Central memory CD8-positive, alpha-beta T cell (primary cell): ENCODE measurements around the gene SDR42E2.
"Not testable (repeated sequence)": the region's sequence is repeated elsewhere in the genome, so short reads cannot be mapped to it uniquely, and the experiment has no call there.

Experiments used
- ATAC-seq: fragments of 150-1000 bp; cut with Tn5 transposase; replicated peaks from 2 replicates; pipeline ENCODE4 v1.10.0; 2022; ENCODE audit warnings: mild to moderate bottlenecking, moderate FRiP score, moderate number of reproducible peaks; ENCODE audit not compliant: poor library complexity, severe bottlenecking; ENCODE audit errors: extremely low read depth
- DNase-seq, 2 donors: peaks; one replicate each; pipeline ENCODE4 v3.0.0; 2021; ENCODE audit warnings: low spot score in 2 of 2
- H3K27ac Mint-ChIP-seq: one replicate; pipeline ENCODE4 v1.8.0; 2022; ENCODE audit warnings: low read depth, mild to moderate bottlenecking, moderate library complexity, mixed read lengths
- H3K27me3 Mint-ChIP-seq: one replicate; pipeline ENCODE4 v1.8.0; 2022; ENCODE audit warnings: mixed read lengths
- H3K36me3 Mint-ChIP-seq: one replicate; pipeline ENCODE4 v1.8.0; 2022; ENCODE audit warnings: mild to moderate bottlenecking, moderate library complexity, mixed read lengths; ENCODE audit not compliant: insufficient read depth
- H3K4me1 Mint-ChIP-seq: one replicate; pipeline ENCODE4 v1.8.0; 2022; ENCODE audit warnings: mixed read lengths
- H3K4me3 Mint-ChIP-seq: one replicate; pipeline ENCODE4 v1.8.0; 2022; ENCODE audit warnings: mild to moderate bottlenecking, moderate library complexity, mixed read lengths
- H3K9me3 Mint-ChIP-seq: one replicate; pipeline ENCODE4 v1.8.0; 2022; ENCODE audit warnings: mixed read lengths

Gene SDR42E2

GRCh38 chr16:22196559-22197168, 34.4 kb downstream of the SDR42E2 start:
- peaks cover 15% of the 10 kb centered on the region for H3K9me3 Mint-ChIP-seq
- not testable (repeated sequence) for H3K27ac Mint-ChIP-seq

GRCh38 chr16:22198547-22199293, 36.4 kb downstream of the SDR42E2 start:
- H3K27ac Mint-ChIP-seq, result no peak overlapping the region
- H3K27me3 Mint-ChIP-seq, result peaks cover 10% of the 10 kb centered on the region
- DNase-seq (no peak), ATAC-seq (no peak)
- peaks cover 21% of the 10 kb centered on the region for H3K36me3 Mint-ChIP-seq
- H3K4me1 Mint-ChIP-seq, result peaks cover 31% of the 10 kb centered on the region
- no peak overlapping the region for H3K4me3 Mint-ChIP-seq
- H3K9me3 Mint-ChIP-seq, result peaks cover 11% of the 10 kb centered on the region

More at GRCh38 chr16:22196559-22197168, 34.4 kb downstream of the SDR42E2 start:
- Mint-ChIP-seq H3K36me3 (peaks cover 33% of the 10 kb centered on the region), H3K4me3 (peak overlapping the region; percentile 87), H3K4me1 (peaks cover 48% of the 10 kb centered on the region)
- not testable (repeated sequence) for ATAC-seq, H3K27me3 Mint-ChIP-seq, DNase-seq

DNA sequence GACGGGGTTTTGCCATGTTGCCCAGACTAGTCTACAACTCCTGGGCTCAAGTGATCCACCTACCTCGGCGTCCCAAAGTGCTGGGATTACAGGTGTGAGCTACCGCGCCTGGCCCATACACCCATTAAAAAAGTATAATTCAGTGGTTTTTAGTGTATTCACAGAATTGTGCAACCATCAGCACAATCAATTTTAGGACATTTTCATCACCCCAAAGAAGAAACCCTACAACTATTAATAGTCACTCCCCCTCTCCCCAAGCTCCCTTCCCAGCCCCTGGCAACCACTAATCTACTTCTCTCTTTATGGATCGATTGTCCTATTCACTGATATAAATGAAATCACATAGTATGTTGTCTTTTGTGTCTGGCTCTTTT, 39.9 kb downstream of the SDR42E2 start:
- peaks cover 3% of the 10 kb centered on the region for H3K36me3 Mint-ChIP-seq
- no peaks in the 10 kb centered on the region for H3K9me3 Mint-ChIP-seq
- ATAC-seq (no peak), DNase-seq (no peak)
- no peaks in the 10 kb centered on the region for H3K27me3 Mint-ChIP-seq
- H3K4me1 Mint-ChIP-seq, result peaks cover 9% of the 10 kb centered on the region
- H3K27ac Mint-ChIP-seq, result no peak overlapping the region
- no peak overlapping the region for H3K4me3 Mint-ChIP-seq

DNA sequence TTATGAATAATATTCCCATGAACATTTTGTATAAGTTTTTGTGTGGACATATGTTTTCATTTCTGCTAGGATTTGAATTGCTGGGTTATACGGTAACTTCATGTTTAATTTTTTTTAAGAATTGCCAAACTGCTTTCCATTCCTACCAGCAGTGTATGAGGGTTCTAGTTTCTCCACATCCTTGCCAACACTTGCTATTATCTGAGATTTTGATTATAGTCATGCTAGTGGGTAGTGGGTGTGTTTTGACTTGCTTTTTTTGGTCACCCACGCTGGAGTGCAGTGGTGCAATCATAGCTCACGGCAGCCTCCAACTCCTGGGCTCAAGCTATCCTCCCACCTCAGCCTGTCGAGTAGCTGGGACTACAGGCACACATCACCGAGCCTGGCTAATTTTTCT, 40.8 kb downstream of the SDR42E2 start:
- H3K27me3 Mint-ChIP-seq, result no peaks in the 10 kb centered on the region
- no peak overlapping the region for H3K4me3 Mint-ChIP-seq
- ATAC-seq (no peak), DNase-seq (no peak)
- no peaks in the 10 kb centered on the region for H3K9me3 Mint-ChIP-seq
- H3K36me3 Mint-ChIP-seq, result peaks cover 4% of the 10 kb centered on the region
- H3K4me1 Mint-ChIP-seq, result peaks cover 16% of the 10 kb centered on the region
- no peak overlapping the region for H3K27ac Mint-ChIP-seq

- Mint-ChIP-seq H3K27ac (no peak overlapping the region), H3K9me3 (no peaks in the 10 kb centered on the region), H3K27me3 (no peaks in the 10 kb centered on the region), H3K4me1 (peaks cover 16% of the 10 kb centered on the region), H3K36me3 (peaks cover 4% of the 10 kb centered on the region), H3K4me3 (no peak overlapping the region)
- ATAC-seq (no peak), DNase-seq (no peak)
Measured at GRCh38 chr16:22204091-22204655, 41.9 kb downstream of the SDR42E2 start.

- Mint-ChIP-seq H3K36me3 (peaks cover 4% of the 10 kb centered on the region), H3K4me3 (peak overlapping the region; percentile 86), H3K9me3 (no peaks in the 10 kb centered on the region), H3K4me1 (peaks cover 19% of the 10 kb centered on the region), H3K27ac (peak overlapping the region; percentile 25), H3K27me3 (no peaks in the 10 kb centered on the region)
- no peak for DNase-seq
- no peak for ATAC-seq
Measured at GRCh38 chr16:22205577-22206012, 43.3 kb downstream of the SDR42E2 start.

DNA sequence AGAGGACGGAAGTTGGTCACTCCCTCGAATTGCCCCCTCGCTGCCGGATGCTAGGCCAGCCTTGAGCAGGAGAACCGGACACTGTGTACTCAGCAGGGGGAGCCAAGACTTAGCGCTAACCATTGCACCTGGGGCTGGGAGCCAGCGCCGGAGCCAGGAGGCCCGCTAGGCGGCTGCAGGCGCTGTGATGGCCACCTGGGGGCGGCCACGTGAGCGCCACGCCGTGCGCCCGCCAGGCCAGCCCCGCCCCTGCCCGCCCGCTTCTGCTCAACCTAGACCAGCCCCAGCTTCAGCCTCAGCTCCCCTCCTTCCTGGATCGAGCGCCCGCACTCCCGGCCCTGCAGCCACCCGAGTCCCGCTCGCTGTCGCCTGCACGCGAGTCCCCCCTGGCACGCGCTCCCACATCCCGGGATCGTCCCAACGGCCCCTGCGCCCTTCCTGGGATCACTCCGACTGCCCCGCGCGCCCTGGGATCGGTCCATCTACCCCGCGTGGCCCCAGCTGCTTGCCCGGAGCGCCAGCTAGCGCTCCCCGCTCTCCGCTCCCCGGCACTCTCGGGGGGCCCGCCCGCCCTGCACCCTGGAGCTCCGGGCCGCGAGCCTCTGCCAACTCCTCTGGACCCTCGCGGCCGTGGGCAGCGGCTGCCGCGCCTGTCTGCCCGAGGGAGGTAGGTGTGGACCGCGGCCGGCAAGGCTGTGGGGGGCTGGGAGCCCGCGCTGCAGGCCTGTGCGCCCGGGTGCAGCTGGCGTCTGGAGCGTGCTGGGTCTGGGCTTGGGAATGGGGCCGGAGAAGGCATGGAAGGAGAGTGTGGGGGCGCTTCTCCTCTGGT, 43.9 kb downstream of the SDR42E2 start, which contains the start of gene EEF2K:
Gene EEF2K (plus strand): TSS at position 266 of the 829 bp plus-strand sequence. CDS start 19,452 bp downstream, outside the sequence.
- Mint-ChIP-seq H3K4me3 (peak within 1 kb of the TSS; percentile 86), H3K27ac (peak within 1 kb of the TSS; percentile 78), H3K36me3 (peaks cover 4% of the 10 kb centered on the region), H3K9me3 (no peaks in the 10 kb centered on the region), H3K4me1 (peaks cover 26% of the 10 kb centered on the region), H3K27me3 (no peaks in the 10 kb centered on the region)
- ATAC-seq (peak; percentile 94), DNase-seq (peak; percentile 45 to 46)

DNA sequence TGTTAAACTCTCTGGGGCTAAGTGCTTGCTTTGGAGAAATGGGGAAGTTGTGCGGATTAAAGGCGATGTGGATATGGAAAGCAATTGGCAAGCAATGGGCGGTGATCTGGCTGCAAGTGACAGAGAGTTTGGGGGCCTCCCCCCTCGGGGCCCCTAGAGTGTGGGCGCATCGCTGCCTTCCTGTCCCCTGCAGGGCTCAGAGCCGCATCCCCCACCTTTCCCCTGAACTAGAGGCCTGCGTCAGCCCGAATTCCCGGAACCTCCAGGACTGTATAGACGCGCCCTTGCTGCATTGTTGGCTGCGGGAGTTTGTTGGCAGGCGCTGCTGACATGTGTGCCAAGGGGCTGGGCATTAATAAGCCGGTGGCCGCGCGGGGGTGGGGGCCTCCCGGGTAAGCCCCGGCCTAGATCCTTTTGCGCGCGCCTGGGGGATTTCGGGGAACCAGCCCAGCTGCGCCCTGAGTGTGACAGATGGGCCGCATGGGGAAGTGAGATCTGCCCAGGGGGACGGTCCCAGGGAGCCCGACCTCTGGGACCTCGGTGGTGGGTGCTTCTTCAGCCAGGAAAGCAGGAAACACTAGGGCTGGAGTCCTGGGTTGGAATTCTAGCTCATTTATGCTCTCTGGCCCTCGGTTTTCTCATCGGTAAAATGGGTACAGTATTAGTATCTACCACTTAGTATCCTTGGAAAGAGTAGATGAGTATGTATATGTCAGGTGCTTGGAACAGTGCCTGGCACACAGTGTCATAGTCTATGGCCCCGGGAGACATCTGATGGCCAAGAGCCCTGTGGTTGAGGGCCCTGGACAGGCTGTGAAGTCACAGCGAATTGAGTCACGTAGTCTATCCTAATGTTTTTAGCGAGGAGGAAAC, 44.8 kb downstream of the SDR42E2 start:
- Mint-ChIP-seq H3K36me3 (peaks cover 4% of the 10 kb centered on the region), H3K4me1 (peaks cover 32% of the 10 kb centered on the region)

DNA sequence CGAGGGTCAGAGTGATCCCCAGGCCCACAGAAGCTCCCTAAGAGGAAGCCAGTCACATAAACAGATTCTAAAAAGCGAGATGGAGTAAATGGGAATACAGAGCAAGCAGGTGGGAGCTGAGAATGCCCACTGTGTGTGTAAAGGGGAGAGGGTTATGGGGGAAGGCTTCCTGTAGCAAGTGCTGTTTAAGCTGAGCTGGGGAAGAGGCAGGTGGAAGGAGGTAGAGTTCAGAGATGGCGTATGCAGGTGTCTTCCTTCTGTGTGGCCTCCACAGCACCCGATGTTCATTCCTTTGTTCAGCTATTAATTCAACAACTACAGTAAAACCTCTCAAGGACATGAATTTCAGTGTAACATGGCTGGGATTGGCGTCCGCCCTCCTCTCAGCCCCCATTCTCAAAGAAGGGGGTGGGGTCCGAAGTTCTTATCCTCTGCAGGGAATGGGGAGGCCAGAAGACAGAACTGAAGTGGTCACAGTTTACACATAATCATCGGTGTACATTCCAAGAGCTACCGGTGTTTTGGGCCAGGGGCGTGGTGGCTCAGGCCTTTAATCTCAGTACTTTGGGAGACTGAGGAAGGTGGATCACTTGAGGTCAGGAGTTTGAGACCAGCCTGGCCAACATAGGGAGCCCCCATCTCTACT, 45.5 kb downstream of the SDR42E2 start:
- Mint-ChIP-seq H3K9me3 (no peaks in the 10 kb centered on the region), H3K36me3 (peaks cover 4% of the 10 kb centered on the region), H3K27ac (peak overlapping the region; percentile 78), H3K4me3 (peak overlapping the region; percentile 86), H3K4me1 (peaks cover 32% of the 10 kb centered on the region), H3K27me3 (no peaks in the 10 kb centered on the region)
- no peak for DNase-seq
- no peak for ATAC-seq

More for the DNA sequence above, 44.8 kb downstream of the SDR42E2 start:
- ATAC-seq (peak; percentile 39), DNase-seq (peak in 1 of 2 donors; percentile 38)
- H3K9me3 Mint-ChIP-seq, result no peaks in the 10 kb centered on the region
- peak overlapping the region; percentile 86 for H3K4me3 Mint-ChIP-seq
- peak overlapping the region; percentile 78 for H3K27ac Mint-ChIP-seq
- H3K27me3 Mint-ChIP-seq, result no peaks in the 10 kb centered on the region

- ATAC-seq, result no peak
- Mint-ChIP-seq H3K9me3 (no peaks in the 10 kb centered on the region), H3K4me1 (peaks cover 37% of the 10 kb centered on the region), H3K36me3 (peaks cover 4% of the 10 kb centered on the region), H3K4me3 (no peak overlapping the region), H3K27me3 (no peaks in the 10 kb centered on the region), H3K27ac (no peak overlapping the region)
- DNase-seq, result no peak
Measured at GRCh38 chr16:22210285-22210684, 48.0 kb downstream of the SDR42E2 start.

DNA sequence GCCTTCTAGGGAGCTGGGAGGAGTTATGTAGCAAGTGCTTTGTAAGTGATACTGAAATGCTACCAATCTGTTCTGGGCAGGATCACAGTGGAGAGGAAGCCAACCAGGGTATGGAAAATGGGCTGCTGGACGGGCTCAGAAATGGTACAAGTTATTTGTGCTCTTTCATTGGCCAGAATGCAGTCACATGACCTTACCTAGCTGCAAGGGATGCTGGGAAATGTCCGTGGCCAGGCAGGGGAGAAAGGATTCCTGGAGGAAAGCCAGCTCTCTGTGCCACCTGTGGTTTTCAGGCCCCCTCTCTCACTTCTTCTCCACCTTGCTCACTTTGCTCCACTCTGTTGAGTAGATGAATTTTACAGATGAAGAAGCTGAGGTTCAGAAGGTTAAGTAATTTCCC, 48.5 kb downstream of the SDR42E2 start:
- no peak for DNase-seq
- Mint-ChIP-seq H3K4me1 (peaks cover 37% of the 10 kb centered on the region), H3K36me3 (peaks cover 4% of the 10 kb centered on the region), H3K4me3 (no peak overlapping the region), H3K27ac (no peak overlapping the region), H3K9me3 (no peaks in the 10 kb centered on the region), H3K27me3 (no peaks in the 10 kb centered on the region)
- ATAC-seq, result no peak
